HG03108 (cell line): ENCODE results near the gene GALNT13.

Experiments used
- ATAC-seq: cut with Tn5 transposase; IDR thresholded peaks from one replicate; pipeline ENCODE4 v1.9.1; 2021; ENCODE audit warnings: moderate library complexity; ENCODE audit not compliant: unreplicated experiment

GALNT13 gene

DNA sequence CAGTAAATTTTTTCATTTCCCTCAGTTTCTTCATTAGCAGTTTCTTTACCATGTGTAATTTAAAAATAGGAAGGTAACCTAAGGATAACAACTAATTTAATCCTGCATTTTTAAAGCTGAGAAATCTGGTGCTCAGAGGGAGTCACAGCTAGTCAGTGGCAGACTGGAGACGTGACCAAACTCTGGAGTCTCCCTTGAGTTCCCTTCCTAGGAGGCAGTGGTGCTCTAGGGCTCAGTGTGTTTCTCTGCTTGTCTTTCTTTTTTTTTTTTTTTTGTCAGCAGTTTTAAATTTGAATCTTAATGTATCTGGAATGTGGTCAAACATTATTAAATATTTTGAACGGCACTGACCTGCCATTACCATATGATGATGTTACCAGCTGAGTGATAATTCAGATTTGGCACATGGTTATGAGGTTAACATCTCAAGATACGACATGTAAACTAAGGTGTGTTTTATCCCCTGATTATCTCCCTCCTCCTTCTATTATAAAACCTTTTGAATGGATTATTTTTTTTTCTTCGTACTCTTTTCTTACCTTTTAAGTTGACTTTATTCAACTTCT is 226.2 kb downstream of the GALNT13 start:
- ATAC-seq = no peak

DNA sequence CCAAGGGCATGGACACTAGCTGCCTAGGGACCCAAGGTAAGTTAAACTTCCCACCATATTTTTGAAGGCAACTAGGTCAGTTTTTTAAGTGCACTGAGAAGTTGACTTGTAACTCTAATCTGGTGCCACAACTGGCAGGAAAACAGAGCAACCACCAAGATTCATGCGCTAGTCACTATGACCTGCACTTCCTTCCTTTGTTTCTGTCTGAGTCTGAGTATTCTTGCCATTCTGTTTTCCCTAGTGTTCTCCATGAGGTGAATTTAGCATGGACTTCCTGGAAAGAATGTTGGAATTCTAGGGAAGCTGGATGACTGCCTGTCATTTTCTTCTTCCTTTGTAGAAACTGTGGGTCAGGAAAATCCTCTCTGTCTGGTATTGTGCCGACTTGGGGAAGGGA is 249.0 kb downstream of the GALNT13 start:
- no peak for ATAC-seq

DNA sequence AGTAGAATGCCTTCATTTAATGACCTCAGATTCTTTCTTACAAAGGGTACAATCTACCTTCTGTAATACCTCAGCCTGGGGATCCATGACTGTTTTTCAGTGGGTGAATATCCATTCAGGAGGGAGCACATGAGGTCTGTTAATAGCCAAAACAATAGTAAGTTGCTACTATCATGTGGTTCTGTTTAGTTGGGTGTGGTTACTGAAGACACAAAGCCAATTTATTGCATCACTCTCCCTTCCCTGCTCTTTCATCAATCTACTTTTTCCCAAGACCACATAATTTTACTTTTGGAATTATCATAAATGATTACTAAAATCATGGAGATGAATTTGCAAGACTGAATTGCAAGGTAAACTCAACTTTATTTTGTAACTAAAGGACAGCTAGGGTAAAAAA is 254.2 kb downstream of the GALNT13 start:
- ATAC-seq = no peak

DNA sequence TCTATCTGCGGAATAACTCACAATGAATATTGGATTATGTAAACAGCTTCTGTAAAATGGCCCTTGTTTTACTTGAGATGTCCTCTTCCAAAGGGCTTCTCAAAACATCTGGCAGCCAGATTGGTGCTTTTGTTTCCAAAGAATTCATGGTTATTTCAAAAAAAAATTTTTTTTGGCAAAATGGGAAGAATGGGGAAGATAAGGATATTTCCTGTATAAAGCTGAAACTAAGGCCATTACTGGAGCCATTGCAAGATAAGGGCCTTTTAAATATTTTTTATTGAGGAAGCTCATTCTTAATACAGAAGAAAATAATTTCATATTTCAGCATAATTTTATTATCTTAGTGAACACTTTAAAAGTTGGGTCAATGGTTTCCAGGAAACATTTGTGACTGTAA is 259.1 kb downstream of the GALNT13 start:
- no peak for ATAC-seq

DNA sequence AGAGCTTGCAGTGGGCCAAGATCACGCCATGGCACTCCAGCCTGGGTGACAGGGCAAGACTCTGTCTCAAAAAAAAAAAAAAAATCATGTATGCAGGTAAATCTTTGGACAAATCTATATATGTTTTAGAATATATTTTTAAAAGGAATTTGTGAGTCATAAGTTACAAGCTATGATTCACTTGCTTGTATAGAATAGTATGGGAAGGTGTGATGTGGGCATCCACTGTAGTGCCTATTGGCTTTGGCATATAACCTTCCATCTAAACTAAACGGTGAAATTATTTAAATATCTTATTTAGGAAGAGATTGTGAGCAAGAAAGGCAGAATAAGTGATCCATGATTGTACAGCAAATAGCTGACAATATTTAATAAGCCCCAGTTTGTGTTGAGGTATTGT is 261.1 kb downstream of the GALNT13 start:
- no peak for ATAC-seq

DNA sequence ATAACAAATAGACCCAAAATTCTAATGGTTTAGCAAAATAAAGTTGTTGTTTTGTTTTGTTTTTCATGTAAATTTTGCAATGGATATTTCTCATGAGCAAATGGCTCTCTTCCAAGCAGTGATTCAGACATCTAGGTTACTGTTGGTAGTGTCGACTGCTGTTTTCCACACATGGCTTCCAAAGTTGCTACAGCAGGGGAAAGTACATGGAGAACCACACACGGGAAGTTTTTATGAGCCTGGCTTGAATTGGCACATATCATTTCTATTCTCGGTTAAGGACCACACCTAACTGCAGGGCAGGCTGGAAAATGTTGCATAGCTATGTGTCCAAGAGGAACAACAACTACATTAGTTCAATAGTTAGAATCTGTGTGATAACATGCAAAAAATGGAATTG is 262.1 kb downstream of the GALNT13 start:
- no peak for ATAC-seq

DNA sequence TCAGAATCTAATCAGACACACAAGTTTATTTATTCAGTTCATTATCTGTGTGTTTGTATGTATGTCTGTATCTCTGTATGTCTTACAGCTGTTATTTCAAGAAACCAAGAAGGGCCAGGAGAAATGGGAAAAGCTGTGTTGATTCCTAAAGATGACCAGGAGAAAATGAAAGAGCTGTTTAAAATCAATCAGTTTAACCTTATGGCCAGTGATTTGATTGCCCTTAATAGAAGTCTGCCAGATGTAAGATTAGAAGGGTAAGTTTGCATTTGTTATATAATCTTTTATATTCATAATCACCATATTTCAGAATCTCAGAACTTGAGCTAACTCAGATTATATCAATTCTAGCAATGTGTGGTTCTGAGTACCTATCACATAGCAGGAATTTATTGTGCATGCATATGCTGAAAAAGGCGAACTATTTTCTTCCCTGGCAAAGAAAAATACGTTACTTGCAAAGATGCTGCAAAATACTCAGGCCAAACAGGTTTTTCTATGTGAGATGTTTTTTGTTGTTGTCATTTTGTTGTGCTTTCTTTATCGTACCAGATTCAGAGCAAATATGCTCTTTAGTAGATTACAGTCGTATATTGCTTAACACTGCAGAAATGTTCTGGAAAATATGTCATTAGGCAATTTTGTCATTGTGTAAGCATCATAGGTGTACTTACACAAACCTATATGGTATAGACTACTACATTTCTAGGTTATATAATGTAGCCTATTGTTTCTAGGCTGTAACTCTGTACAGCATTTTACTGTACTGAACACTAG is 268.7 kb downstream of the GALNT13 start:
- ATAC-seq = no peak

DNA sequence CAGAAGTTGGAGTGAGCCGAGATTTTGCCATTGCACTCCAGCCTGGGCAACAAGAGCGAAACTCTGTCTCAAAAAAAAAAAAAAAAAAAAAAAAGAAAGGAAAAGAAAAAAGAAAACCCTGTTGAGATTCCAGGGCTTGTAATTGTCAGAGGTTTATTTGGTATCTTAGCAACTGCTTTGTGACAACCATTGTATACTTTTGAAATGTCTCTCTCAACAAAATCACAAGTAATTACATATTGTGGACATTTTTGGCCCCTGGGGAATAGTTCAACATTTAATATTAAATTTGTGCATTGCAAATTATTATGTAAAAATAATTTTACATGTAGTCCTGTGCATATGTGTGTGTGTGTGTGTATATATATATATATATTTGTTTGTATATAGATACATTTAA is 270.8 kb downstream of the GALNT13 start:
- ATAC-seq = no peak

DNA sequence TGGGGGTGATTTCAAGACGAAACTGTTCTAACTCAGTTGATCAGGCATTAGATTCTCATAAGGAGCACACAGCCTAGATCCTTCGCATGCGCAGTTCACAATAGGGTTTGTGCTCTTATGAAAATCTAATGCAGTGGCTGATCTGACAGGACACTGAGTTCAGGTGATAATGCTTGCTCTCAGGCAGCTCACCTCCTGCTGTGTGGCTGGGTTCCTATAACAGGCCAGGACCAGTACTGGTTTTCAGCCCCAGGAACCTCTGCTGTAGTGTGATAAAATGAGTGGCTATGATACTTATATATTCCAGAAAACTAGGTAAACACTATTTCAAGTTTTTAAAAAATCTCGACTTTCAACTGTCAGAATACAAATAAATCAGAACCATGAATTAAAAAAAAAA is 271.4 kb downstream of the GALNT13 start:
- no peak for ATAC-seq

DNA sequence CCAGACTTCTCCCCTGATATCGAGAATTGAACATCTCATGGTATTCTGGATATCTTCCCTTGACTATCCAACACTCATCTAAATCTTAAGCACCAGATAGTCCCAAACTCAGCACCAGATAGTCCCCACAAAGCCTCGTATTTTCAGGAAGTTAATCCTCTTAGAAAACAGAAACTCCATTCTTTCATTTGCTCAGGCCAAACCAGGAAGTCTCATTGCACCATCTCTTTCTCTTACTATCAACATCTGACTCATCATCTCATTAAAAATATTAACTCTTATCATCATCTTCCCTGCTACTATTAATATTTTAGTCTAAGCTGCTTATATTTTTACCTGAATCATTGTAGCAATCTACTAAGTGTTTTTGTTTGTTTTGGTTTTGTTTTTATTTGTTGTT is 286.4 kb downstream of the GALNT13 start:
- no peak for ATAC-seq

DNA sequence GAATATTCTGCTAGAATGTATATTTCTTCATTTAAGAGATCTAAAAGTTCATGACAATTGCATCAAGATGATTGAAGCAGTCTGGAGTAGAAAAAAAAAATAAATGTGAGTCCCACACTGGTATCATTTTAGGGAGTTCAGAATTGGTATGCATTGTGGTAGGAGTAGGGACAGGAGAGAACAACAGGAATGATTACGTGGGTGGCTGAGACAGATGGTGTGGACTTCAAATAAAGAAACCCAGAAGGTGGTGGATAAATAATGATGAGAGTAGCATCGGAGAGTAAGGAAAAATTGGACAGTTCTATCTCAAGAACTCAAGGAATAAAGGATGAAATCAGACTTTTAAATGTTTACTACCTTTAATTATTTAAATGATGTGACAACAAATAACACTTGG is 289.6 kb downstream of the GALNT13 start:
- no peak for ATAC-seq

DNA sequence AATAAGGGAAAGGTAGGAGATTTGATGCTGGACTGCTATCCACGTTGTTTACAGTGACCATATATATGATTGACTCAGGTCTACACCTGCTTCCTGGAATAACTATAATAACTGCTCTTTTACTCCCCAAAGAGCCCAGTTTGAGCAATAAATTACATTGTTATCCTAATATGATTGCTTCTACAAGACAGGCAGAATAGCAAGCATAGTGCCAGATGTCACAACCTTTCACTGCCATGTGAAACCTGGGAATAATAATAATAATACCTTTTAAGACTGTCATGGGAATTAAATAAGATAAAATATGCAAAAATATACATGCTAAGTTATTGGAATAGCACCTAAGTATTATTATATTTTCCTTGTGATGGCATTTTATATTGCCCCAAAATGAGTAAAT is 298.7 kb downstream of the GALNT13 start:
- ATAC-seq = no peak

DNA sequence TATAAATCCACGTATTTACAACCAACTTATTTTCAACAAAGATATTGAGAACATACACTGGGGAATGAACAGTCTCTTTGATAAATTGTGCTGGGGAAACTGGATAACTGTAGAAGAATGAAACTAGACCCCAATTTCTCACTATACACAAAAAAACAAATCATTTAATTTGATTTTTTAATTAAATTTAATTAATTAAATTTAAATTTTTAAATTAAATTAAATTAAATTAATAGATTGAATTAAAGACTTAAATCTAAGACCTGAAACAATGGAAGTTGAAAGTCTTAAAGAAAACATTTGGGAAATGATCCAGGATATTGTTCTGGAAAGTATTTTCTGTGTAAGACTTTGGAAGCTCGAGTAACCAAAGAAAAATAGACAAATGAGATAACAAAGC is 301.4 kb downstream of the GALNT13 start:
- no peak for ATAC-seq

DNA sequence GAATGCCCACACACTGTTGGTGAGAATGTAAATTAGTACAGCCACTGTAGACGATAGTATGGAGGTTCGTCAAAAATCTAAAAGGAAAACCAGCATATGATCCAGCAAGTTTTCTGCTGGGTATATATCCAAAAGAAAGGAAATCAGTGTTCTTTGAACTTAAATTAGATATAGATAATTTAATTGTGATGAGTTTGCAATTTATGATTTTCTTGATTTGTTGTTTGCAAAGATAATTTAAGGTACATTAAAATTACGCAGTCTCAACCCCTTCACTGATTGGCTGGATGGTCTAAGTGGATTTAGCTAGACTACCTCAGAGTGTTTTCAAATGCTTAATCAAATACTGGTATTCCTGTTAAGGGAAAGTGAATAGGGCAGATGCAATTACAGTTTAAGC is 302.2 kb downstream of the GALNT13 start:
- ATAC-seq = no peak

DNA sequence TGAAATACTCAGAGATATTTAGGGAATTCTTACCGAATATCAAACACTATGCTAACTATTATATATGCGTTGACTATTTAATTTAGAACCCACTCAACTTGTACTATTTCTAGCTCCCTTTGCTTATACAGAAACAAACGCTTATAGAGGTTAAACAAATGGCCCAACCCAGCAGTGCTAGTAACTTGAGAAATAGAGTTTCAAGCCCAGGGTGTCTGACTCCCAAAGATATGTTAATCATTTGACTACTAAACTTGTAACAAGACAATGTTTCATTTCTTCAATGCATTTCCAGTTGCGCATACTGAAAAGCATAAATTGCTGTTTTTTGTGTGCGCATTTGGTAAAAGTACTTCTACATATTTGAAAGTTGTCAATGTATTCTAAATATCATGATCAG is 310.3 kb downstream of the GALNT13 start:
- no peak for ATAC-seq

DNA sequence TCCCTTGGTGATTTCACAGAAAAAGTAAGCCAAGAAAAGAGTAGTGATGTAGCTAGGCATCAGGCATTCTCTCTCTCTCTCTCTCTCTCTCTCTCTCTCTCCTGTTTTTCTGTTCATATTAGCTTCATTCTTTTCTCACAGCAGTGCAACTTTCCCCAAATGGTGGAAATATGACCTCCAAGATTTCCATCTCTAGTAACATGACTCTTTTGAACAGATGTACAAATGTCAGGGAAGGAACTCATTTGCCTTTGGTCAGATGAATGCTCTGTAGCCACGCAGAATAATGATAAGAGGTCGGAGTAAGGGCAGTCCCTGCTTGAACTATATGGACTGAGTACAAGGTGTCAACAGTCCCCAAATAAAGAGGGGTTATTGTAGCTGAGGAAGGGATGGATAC is 316.2 kb downstream of the GALNT13 start:
- ATAC-seq = no peak

DNA sequence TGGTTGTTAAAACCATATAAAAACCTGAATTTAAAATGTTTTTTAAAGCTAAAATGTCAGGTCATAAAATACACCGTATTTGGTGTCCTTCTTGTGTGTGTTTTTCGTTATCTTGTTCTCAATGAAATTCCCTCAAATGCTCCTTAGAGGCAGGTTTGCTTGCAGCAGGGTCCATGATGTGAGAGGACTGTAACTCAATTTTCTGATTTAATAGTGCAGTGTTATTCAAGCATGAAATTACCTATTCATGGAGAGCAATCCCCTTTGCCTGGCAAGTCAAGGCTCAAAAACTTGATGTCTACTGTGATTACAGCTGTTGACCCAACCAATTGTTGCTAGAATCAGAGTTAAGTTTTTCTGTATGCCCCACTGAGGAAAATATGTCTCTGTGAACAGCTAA is 318.2 kb downstream of the GALNT13 start:
- no peak for ATAC-seq

DNA sequence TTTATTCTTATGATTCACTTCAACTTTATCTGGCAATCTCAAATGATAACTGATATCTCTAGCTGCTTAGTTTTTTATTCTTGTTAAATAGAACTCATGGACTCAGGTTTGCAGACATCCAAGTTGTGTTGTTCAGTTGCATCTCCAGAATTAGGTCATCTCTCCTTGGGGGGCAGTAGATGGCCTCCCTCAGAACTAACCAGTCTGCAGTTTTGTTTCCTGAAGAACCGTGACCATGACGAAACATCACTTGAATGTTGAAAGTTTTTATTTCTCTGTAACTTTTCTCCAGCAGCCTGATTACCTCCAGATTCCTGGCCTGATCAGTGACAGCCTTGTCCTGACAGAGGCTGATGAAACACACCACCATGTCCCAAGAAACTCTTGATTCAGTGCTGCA is 321.5 kb downstream of the GALNT13 start:
- no peak for ATAC-seq

DNA sequence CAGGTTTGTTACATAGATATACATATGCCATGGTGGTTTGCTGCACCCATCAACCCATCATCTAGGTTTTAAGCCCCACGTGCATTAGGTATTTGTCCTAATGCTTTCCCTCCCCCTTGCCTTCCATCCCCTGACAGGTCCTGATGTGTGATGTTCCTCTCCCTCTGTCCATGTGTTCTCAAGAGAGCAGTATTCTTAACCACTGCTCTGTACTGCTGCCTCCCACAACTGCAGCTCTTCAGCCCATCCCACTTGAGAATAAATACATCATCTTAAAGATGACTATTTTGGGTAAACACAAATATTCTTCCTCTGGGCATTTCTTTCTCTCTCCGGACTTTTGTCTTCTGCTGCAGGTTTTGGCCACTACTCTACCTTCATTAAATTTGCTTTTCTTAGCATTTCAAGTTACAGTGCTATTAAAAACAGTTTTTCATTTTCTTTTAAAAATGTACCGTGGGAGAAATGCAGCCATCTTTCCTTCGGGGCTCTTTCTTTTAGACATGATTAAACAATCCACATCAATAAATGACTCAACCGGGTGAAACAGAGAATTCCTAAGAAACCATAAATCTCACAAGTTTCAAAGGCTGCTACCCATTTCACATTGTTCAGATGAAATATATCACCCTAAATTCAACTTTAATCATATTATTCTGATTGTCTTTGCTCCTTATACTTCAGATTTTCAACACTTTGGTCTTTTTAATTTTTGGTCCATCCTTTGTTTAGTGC is 323.4 kb downstream of the GALNT13 start:
- ATAC-seq = no peak

DNA sequence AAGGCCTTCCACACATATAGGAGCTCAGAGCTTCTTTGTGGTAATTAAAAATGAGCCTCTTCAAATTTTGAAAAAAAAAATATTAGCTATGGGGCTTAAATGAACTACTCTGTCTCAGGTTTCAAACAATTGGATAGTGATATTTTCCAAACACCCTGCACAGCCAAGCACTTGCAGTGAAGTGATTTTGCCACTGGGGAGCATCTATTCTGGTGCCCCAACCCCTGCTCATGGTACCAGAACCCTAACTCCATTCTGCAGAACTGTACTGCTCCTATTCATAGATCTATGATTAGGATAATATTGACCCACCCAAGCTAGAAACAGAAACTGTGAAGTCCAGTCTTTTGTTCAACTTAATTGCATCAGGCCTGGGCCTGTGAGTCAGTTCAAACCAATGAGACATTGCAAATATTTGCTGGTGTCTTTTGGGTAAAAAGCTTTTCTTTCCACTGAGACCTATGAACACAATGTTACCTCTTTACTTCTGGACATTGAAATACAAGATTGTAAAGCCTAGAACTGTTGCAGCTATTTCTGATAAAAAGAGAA is 324.0 kb downstream of the GALNT13 start:
- ATAC-seq = no peak

DNA sequence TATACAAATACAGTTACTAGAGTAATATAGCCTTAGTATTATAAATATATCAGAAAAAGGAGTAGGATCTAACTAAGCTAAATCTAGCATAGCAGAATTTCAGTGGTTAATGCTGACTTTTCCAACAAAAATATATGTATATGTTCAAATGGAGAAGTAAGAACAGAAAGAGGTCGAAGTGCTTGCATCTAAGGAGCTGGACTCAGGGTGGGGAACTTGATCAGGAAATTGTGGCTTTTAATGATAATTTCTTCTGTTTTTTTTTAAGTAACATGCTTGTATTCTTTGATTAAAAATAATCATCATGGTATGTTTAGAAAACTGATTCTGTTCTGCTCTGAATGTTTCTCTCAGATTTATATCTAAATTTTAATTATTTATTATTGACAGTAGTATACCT is 327.1 kb downstream of the GALNT13 start:
- ATAC-seq = no peak

DNA sequence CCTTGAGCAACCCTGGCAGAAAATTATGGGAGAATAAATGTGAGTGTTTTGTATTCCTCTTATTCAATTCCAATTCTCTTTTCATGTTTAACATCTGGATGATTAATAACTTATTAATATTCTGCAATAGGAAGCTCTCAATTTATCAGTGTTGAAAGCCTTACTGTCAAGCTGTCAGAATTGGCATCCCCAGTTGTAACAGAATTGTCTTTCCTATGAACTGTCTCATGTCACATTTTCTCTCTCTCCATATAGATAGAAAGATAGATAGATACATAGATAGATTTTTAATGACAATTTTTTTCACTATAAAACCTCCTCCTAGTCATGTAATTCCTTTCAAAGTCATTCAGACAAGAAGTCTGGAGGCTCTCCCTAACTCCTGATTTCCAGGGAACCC is 331.5 kb downstream of the GALNT13 start:
- no peak for ATAC-seq
